Measurements from ENCODE around the gene VIPR2. TPM values are rescaled to one million over a fixed set of nuclear protein-coding genes. Genes with fewer than 3 reads are reported as not detected.

VIPR2 gene
- total RNA-seq, 1 donor from 2014 or later = not detected

DNA sequence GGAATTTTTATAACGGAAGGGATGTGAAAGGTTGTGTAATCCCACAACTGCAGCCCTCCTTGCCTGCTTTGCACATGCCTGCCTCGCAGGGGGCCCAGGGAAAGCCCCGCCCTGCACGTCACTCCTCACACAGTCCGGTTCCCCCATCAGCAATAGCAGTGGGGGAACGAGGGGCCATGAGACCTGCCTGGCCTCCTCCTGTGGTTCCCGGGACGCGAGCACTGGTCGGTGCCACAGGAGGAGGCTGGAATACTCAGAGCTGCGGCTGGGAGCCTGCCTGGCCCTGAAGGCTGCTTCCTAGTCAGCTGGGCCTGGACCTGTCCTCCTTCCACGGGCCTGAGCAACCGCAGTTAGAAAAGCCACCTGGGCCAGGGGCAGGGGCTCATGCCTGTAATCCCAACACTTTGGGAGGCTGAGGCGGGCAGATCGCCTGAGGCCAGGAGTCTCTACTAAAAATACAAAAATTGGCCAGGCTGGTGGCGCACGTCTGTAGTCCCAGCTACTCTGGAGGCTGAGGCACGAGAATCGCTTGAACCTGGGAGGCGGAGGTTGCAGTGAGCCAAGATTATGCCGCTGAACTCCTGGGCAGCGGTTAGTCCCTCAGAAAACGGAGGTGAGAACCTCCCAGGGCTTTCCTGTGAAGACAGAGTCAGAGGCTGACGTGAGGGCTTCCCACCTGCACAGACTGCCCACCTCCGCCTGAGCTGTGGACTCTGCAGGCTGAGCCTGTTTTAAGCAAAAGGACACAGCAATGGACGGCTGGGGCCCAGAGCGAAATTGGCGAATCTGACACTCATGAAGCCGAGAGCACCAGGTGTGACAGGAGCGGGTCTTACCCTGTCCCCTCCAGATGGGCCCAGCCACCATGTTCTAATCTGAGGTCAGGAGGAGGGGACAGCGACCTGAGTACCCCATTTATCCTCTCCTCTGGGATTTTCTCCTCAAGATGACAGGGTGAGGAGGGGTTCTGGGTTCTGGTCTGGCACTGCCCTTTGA is 52.9 kb downstream of the VIPR2 start:
- no peak overlapping the region for H3K4me3 ChIP-seq (ENCODE audit: low read depth, low read length)
- no peaks in the 10 kb centered on the region for H3K36me3 ChIP-seq (ENCODE audit: control insufficient read depth, insufficient read depth, low read length)
- DNase-seq (ENCODE audit: low read depth) (no peak), FAIRE-seq (no peak)
- no peaks in the 10 kb centered on the region for H3K27me3 ChIP-seq (ENCODE audit: control insufficient read depth, insufficient read depth, low read length)
- TF ChIP-seq, protein P1, sequence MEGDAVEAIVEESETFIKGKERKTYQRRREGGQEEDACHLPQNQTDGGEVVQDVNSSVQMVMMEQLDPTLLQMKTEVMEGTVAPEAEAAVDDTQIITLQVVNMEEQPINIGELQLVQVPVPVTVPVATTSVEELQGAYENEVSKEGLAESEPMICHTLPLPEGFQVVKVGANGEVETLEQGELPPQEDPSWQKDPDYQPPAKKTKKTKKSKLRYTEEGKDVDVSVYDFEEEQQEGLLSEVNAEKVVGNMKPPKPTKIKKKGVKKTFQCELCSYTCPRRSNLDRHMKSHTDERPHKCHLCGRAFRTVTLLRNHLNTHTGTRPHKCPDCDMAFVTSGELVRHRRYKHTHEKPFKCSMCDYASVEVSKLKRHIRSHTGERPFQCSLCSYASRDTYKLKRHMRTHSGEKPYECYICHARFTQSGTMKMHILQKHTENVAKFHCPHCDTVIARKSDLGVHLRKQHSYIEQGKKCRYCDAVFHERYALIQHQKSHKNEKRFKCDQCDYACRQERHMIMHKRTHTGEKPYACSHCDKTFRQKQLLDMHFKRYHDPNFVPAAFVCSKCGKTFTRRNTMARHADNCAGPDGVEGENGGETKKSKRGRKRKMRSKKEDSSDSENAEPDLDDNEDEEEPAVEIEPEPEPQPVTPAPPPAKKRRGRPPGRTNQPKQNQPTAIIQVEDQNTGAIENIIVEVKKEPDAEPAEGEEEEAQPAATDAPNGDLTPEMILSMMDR (IDR thresholded peaks at IDR 0.05; ENCODE audit: insufficient read depth, low read length, severe bottlenecking) = no peak

DNA sequence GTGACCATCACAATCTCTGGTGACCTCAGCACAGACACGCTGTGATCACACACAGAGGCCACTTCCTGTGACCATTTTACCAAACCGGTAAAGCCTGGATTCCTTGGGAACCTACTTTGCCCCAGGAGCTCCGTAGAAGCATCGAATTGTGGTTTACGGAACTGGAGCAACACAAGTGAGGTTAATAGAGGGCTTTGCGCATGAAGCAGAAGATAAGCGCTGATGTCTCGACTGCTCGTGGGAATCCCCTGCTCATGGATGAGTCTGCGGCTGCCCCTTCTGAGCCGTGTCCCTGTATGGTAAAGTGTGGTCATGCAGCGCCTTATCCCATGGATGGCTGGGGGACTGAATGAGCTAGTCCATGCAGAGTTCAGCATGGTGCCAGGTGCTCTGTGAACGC is 53.6 kb downstream of the VIPR2 start:
- H3K27me3 ChIP-seq (ENCODE audit: control insufficient read depth, insufficient read depth, low read length) = no peaks in the 10 kb centered on the region
- no peak overlapping the region for H3K4me3 ChIP-seq (ENCODE audit: low read depth, low read length)
- no peak for FAIRE-seq
- TF ChIP-seq, protein P1 (IDR thresholded peaks at IDR 0.05; ENCODE audit: insufficient read depth, low read length, severe bottlenecking) = no peak
- no peak for DNase-seq (ENCODE audit: low read depth)
- no peaks in the 10 kb centered on the region for H3K36me3 ChIP-seq (ENCODE audit: control insufficient read depth, insufficient read depth, low read length)

GRCh38 chr7:159088016-159088865 is 56.4 kb downstream of the VIPR2 start:
- FAIRE-seq (peak; percentile 55), DNase-seq (ENCODE audit: low read depth) (no peak)
- Histone ChIP-seq H3K27me3 (ENCODE audit: control insufficient read depth, insufficient read depth, low read length) (no peaks in the 10 kb centered on the region), H3K4me3 (ENCODE audit: low read depth, low read length) (no peak overlapping the region), H3K36me3 (ENCODE audit: control insufficient read depth, insufficient read depth, low read length) (no peaks in the 10 kb centered on the region)
- TF ChIP-seq, protein P1 (IDR thresholded peaks at IDR 0.05; ENCODE audit: insufficient read depth, low read length, severe bottlenecking) = no peak

DNA sequence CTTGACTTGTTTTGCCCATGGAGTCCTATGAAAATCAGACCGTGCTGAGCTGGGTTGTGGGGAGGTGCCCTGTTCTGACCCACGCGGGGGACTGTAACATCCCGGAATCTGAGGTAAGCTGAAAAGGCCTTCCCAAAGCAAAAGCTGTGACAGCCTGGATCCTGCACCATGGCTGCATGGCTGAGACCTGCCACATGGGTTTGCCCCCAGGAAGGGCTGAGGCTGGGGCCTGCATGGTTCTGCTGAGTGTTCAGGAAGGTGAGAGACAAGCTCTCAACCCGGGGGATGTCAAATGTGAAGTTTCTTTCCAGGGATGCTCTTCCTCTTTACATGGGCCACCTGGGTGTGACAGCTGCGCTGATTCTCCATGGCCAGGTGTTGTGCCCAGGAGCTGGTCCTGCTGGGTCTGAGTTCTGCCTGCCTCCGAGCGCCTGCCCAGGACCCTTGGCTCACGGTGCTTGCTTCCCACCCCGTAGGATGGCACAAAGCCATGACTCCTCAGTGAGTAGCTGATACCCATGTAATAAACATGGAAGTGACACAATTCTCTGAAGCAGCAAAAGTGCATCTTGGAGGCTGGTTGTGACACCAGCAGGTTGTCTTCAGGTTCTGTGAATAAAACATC is 58.3 kb downstream of the VIPR2 start:
- no peaks in the 10 kb centered on the region for H3K27me3 ChIP-seq (ENCODE audit: control insufficient read depth, insufficient read depth, low read length)
- DNase-seq (ENCODE audit: low read depth) = no peak
- H3K36me3 ChIP-seq (ENCODE audit: control insufficient read depth, insufficient read depth, low read length) = no peaks in the 10 kb centered on the region
- TF ChIP-seq, protein P1 (IDR thresholded peaks at IDR 0.05; ENCODE audit: insufficient read depth, low read length, severe bottlenecking) = no peak
- no peak overlapping the region for H3K4me3 ChIP-seq (ENCODE audit: low read depth, low read length)
- FAIRE-seq = no peak

DNA sequence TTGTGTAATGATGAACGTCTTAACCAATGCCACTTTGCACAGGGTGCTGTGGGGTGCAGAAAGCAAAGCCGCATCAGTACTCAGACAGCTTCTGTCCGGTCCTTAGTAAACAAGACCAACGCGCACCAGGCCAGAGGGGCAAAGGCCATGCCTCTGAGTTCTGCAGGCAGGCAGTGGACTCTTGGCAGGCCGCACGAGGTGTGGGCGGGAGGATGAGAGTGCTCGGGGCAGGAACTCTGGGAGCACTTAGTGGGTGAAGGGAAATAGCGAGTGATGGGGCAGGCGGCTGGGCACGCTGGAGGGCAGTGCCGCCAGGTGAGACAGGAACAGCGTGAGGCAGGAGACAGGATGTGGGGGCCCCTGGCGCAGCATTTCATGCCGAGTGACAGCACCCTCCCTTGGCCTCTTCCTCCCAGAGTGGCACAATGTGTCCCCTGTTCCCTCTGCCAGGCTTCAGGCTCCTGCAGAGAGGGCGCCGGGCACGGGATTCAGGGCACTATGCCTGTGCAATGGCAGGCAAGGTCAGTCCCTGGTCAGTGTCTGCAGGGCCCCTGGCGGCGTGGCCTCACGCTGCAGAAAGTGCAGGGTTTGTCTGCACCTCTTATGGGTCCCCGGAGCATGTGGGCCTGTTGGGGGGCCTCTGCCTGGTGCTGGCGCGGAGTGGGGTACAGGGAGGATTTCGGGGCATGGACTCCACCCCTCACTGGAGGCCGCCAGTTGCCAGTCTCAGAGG is 60.4 kb downstream of the VIPR2 start:
- FAIRE-seq (no peak), DNase-seq (ENCODE audit: low read depth) (no peak)
- TF ChIP-seq, protein P1 (IDR thresholded peaks at IDR 0.05; ENCODE audit: insufficient read depth, low read length, severe bottlenecking) = no peak
- H3K27me3 ChIP-seq (ENCODE audit: control insufficient read depth, insufficient read depth, low read length) = no peaks in the 10 kb centered on the region
- H3K4me3 ChIP-seq (ENCODE audit: low read depth, low read length) = no peak overlapping the region
- H3K36me3 ChIP-seq (ENCODE audit: control insufficient read depth, insufficient read depth, low read length) = no peaks in the 10 kb centered on the region

Measured in bronchial epithelial cell (primary cell).